ENCODE measurements around the gene ATP2B1.
"Not testable (repeated sequence)": the region's sequence is repeated elsewhere in the genome, so short reads cannot be mapped to it uniquely, and the experiment has no call there.

ATP2B1 gene

DNA sequence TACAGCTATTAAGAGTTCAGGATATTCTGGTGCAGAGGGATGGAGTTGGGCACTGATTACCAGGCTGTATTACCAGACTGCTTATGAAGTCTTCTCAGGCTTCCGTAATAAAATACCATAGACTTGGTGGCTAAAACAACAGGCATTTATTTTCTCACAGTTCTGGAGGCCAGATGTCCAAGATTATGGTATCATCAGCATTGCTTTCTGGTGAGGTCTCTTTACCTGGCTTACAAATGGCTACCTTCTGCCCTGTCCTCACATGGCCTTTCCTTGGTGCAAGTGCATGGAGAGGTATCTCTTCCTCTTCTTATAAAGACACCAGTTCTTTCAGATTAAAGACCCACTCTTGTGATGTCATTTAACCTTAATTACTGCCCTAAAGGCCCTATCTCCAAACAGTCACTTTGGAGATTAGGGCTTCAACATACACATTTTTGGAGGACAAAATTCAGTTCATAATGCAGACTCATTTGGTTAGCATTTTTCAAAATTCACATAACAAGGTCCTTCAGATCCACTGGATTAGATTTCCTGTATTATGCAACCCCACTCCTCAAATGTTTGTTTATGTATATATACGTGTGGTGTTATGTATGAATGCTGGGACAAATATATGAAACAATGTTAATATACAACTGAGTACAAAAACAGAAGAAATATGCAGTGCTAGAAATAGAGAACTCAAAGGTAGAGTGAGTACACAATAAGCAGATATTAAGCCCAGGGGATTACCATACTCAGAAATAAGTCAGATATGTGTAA lies 9.3 kb upstream of the ATP2B1 start:
- in situ Hi-C loops (cut with MboI; ENCODE audit: low sequenced_read_pairs) = no loop called here

- in situ Hi-C loops (cut with MboI; ENCODE audit: low sequenced_read_pairs) = no loop called here
Measured at GRCh38 chr12:89712706-89713105, 4.1 kb upstream of the ATP2B1 start.

- in situ Hi-C loops (cut with MboI; ENCODE audit: low sequenced_read_pairs) = no loop called here
Measured at GRCh38 chr12:89710873-89711750, 2.5 kb upstream of the ATP2B1 start.

- in situ Hi-C loops (cut with MboI; ENCODE audit: low sequenced_read_pairs) = no loop called here
Measured at GRCh38 chr12:89709995-89710872, 1.6 kb upstream of the ATP2B1 start.

GRCh38 chr12:89709157-89709994 lies 738 bp upstream of the ATP2B1 start:
- in situ Hi-C loops (cut with MboI; ENCODE audit: low sequenced_read_pairs) = no loop called here

DNA sequence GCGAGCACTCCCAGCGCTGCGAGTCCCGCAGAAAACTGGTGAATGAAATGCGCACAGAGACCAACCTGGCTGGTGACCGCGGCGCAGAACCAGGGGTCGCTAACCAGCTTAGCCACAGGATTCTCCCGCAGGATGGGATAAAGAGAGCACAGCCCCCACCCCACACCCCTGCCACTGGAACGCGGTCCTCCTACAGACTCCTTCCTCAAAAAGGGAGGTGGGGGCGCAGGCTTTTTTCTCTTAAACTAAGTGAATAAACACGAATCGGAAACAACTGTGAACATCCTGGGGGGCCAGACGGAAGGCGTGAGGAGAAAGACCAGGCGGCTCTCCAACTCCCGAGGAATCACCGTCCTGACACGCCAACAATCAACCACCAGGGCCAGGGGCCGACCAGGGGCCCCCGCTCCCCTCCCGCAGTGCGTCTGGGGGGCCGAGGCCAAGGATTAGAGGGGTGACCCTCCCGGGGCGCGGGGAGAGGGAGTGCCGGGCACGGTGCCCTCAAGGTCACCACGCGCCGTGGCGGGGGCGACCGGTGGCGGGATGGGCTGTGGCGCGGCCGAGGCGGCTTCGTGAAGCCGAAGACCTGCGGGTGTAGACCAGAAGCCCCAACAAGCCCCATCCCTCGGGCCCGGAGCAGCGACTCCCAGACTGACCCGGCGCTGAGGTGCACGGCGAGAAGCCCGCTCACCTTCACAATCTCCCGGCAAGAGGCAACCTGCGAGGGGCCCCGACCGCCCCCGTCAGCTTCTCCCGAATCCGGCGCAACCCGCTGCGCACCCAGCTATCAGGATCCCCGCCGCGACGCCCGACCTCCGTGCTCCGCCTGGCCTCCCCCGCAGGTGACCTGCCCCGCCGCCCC lies 704 bp downstream of the ATP2B1 start:
- in situ Hi-C loops (cut with MboI; ENCODE audit: low sequenced_read_pairs) = no loop called here

DNA sequence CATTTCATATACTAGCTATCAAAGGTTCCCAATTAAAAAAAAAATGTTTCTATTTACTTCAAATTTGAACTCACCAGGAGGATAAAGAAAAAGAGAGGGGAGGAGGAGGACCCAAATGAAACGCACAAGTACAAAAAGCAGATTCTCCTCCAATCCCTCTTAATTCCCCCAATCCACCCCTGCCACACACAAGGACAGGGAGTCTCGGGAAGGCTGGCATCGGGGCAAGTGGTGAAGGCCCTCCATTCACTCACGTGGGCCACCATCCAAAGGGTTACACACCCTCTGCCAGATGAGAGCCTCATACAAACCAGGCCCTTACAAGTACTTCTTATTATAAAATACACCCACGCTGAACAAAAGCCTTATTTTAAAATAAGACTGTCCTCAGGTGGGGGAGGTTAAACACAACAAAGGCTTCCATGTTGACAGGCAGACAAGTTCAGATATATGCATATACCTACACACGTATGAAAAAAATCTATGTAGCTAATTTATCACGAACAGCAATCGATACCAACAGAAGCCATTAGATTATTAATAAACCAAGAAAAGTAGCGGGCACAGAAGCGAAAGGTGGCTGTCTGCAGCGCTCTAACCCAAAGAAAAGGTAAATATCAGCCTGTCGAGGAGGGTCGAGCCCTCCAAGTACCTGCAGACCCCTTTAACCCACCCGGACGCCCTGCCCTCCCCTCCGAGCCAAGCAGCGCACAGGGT lies 1.5 kb downstream of the ATP2B1 start:
- in situ Hi-C loops (cut with MboI; ENCODE audit: low sequenced_read_pairs) = no loop called here

DNA sequence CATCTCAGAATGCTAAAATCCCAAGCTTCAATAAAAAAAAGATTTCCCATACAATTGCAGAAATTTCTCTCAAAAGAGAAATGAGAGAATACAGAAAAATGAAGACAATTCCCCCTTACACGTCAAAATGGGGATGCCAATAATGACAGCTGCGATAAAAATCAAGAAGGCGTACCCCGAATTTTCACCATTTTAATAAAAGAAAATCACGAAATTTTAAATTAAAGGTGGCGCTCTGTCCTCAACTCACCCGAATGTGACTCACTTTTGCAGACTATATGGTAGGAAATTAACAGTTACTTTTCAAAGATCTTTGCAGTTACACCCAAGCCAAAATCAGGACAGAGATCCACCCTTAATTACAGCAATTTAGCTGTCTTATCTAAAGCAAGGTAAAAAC lies 2.1 kb downstream of the ATP2B1 start:
- in situ Hi-C loops (cut with MboI; ENCODE audit: low sequenced_read_pairs) = no loop called here

GRCh38 chr12:89704457-89704856 lies 4.2 kb downstream of the ATP2B1 start:
- in situ Hi-C loops (cut with MboI; ENCODE audit: low sequenced_read_pairs) = no loop called here

GRCh38 chr12:89703768-89704167 lies 4.9 kb downstream of the ATP2B1 start:
- in situ Hi-C loops (cut with MboI; ENCODE audit: low sequenced_read_pairs) = no loop called here

DNA sequence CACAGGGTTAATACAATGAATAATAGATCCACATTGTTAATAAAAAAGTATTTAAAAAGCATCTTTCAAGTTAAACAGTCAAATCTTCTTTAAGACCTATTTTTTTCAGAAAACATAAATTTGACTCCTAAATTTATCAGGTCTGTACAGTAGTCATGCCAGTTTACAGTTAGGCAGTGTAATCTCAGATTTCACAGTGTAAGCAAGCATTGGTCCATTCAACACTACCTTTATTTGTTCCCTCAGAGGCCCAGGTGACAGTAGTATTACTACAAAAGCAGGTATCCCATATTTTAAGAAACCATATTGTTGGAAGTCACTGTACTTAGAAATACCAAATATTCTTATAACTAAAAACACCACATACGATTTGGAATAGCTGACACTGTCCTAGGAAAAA lies 6.1 kb downstream of the ATP2B1 start:
- in situ Hi-C loops (cut with MboI; ENCODE audit: low sequenced_read_pairs) = no loop called here

GRCh38 chr12:89701606-89702206 lies 6.9 kb downstream of the ATP2B1 start:
- in situ Hi-C loops (cut with MboI; ENCODE audit: low sequenced_read_pairs) = no loop called here

DNA sequence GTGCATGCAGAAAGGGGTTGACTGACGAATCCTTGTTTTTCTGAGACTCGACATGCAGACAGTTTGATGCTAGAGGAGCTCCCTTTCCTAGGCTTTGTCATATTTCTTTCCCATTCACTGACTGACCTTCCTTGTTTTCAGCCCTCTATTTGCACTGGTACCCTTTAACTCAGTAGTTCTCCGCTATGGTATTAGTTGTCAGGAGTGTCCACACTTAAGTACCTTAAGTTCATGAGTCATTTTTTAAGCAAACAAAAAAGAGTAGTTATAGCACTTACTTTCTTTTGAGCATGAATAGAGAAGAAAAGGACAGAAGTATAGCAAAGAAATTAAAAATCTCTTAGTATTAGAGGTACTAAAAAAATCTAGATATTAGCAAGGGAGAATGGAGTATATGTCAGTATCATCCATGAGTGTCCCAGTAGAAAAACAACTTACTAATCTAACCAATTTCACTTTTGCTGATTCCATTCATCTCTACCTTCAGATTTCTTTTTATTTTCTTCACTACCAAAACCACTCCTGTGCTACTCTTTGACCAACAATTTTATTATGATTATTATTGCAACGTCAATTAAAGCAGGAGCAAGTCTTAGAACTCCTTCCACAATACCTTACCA lies 8.3 kb downstream of the ATP2B1 start:
- in situ Hi-C loops (cut with MboI; ENCODE audit: low sequenced_read_pairs) = no loop called here

DNA sequence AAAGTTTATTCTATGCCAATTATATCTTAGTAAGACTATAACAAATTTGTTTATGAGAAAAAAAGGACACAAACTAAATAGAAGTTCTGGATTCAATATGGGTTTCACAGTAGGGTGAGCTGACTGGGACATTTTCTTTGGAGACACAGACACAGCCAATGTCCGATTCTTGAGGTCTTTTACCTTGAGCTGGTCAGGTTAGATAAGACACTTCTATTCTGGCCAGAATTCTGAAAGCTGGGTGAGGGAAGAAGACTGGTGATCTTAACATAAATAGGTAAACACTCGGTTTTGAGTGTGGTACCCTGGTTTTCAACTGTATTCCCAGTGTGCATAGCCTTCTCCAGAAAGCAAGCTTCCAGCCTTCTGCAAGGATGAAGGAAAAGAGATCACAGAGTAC lies 10.0 kb downstream of the ATP2B1 start:
- in situ Hi-C loops (cut with MboI; ENCODE audit: low sequenced_read_pairs) = no loop called here

DNA sequence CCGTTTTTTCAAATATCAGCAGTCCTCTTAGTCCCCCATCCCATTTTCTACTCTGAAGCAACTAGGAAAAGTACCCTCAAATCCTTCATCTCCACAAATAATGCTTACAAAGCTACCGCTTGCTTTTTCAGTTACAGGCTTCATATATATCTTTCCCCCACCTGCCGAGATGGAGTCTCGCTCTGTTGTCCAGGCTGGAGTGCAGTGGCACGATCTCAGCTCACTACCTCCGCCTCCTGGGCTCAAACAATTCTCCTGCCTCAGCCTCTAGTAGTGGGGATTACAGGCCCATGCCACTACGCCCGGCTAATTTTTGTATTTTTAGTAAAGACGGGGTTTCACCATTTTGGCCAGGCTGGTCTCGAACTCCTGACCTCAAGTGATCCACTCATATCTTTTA lies 10.9 kb downstream of the ATP2B1 start:
- in situ Hi-C loops (cut with MboI; ENCODE audit: low sequenced_read_pairs) = not testable (repeated sequence)

DNA sequence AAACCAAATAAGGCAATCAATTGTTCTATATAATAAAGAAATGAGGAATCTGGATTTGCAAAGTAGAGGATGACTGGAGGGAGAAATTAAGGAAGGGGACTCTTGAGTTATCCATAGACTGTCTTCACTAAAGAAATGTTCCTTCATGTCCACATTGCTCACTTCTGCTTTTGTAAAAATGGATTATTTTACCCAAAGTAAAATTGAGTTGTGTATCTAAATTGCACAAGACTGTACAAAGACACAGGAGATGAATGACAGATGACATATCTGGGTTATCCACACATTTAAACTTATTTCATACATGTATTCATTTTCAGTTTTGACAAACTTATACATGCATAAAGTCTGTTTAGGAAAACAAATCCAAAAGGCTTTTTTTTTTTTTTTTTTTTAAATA lies 11.3 kb downstream of the ATP2B1 start:
- in situ Hi-C loops (cut with MboI; ENCODE audit: low sequenced_read_pairs) = no loop called here

DNA sequence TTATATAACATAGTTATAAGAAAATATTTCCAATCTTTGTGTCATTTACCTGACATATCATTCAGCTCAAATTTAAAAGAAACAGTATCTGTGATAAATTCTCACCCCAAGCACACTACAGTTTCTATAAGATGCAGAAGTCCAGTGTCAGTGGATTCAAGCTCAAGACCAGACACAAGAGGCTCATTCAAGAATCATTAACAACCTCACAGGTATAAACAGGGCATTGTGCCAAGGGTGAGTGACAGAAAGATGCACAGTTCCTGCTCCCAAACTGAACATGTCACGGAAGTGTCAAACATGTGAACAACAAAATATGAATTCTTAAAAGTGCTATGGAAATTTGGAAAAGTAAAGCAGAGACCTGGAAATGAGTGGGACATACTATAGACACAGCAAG lies 12.8 kb downstream of the ATP2B1 start:
- in situ Hi-C loops (cut with MboI; ENCODE audit: low sequenced_read_pairs) = no loop called here

DNA sequence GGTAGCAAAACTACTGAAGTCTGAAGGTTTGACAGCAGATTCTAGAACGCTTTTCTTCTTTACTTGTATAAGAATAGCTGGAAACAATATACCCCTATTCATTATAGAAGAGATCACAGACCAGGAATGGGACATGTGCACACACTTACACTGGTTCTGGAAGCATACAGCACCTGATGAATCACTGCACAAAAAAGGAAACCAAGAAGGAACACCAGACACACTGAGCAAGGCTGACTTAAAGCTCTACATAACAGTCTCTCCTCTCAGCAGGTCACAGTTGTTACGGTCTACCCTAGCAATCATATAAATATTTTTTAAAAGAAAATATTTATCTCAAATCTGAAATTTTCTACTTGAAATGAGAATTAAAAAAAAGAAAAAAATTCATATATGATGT lies 13.5 kb downstream of the ATP2B1 start:
- in situ Hi-C loops (cut with MboI; ENCODE audit: low sequenced_read_pairs) = no loop called here

Data from HL-60/S4 (cell line).